KOPT-K1 (cell line): ENCODE results near the gene MAML3.

Source experiments
- H3K27ac ChIP-seq: fragments of 200-600 bp; sonication (generic); 2 replicates; pipeline ENCODE4 v1.5.1; 2016; ENCODE audit warnings: antibody characterized with exemption, mild to moderate bottlenecking, low read depth, low read length; ENCODE audit not compliant: poor library complexity, severe bottlenecking
- H3K36me3 ChIP-seq: fragments of 200-600 bp; sonication (generic); 2 replicates; pipeline ENCODE4 v1.5.1; 2017; ENCODE audit warnings: antibody characterized with exemption, mild to moderate bottlenecking, low read length, moderate library complexity; ENCODE audit not compliant: insufficient read depth
- H3K9me3 ChIP-seq: fragments of 200-600 bp; sonication (generic); 2 replicates; pipeline ENCODE4 v1.5.1; 2017; ENCODE audit warnings: antibody characterized with exemption, low read length, mild to moderate bottlenecking; ENCODE audit not compliant: insufficient read depth, poor library complexity, severe bottlenecking

MAML3 gene

DNA sequence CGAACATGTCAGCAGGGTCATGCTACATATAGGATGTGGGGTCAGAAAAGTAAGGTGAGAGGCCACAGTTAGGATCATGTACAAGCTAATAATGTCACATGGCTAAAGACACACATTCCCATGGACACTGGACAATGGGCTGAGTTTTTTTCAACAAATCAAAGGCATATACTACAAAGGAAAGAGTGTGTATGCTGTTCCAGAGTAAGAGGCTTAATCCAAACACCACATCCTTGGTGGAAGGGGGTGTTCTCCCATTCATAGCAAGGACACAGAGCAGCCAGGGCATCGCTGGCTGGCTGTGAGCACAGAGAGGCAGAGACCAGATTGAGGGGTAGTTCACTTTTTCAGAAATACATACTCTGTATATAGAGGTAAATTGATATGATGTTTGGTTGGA is 356.7 kb downstream of the MAML3 start:
- H3K9me3 ChIP-seq: no peaks in the 10 kb centered on the region
- no peak overlapping the region for H3K27ac ChIP-seq
- no peaks in the 10 kb centered on the region for H3K36me3 ChIP-seq

GRCh38 chr4:139795527-139796314 is 358.3 kb downstream of the MAML3 start:
- Histone ChIP-seq H3K36me3 (no peaks in the 10 kb centered on the region), H3K9me3 (no peaks in the 10 kb centered on the region), H3K27ac (no peak overlapping the region)

- Histone ChIP-seq H3K36me3 (no peaks in the 10 kb centered on the region), H3K9me3 (no peaks in the 10 kb centered on the region), H3K27ac (no peak overlapping the region)
Measured at GRCh38 chr4:139794158-139794954, 359.6 kb downstream of the MAML3 start.

DNA sequence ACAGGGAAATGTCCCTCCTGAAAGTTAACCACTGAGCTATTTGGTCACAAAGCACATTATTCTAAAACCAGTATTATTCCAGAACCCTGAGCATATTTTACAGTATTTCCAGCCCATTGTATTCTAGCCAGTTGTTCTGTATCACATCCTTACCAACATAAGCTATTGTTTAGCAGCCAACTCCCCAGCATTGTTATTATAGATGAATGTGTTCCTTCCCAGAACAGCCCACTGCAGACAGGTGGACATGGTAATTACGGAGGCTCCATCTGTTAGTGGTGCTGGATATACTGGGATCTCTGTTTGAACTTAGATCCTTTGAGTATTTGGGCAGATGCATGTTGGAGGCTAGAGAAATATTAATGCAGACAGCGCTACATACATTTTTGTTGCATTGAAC is 362.3 kb downstream of the MAML3 start:
- Histone ChIP-seq H3K9me3 (no peaks in the 10 kb centered on the region), H3K27ac (no peak overlapping the region), H3K36me3 (no peaks in the 10 kb centered on the region)

DNA sequence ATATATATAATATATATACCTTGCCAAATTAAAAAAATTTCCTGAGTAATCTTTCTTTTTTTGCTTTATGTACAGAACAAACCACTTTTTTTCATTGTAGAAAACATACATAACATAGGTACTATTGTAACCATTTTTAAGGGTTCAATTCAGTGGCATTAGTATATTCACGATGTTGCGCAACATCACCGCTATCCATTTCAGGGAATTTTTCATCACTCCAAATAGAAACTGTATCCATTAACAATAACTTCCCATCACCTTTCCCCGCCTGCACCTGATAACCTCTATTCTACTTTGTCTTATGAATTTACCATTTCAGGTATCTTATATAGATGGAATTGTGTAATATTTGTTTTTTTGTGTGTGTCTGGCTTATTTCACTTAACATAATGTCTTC is 363.7 kb downstream of the MAML3 start:
- H3K27ac ChIP-seq: no peak overlapping the region
- H3K36me3 ChIP-seq: no peaks in the 10 kb centered on the region
- no peaks in the 10 kb centered on the region for H3K9me3 ChIP-seq

- no peak overlapping the region for H3K27ac ChIP-seq
- no peaks in the 10 kb centered on the region for H3K9me3 ChIP-seq
- no peaks in the 10 kb centered on the region for H3K36me3 ChIP-seq
Measured at GRCh38 chr4:139789096-139789654, 364.8 kb downstream of the MAML3 start.

DNA sequence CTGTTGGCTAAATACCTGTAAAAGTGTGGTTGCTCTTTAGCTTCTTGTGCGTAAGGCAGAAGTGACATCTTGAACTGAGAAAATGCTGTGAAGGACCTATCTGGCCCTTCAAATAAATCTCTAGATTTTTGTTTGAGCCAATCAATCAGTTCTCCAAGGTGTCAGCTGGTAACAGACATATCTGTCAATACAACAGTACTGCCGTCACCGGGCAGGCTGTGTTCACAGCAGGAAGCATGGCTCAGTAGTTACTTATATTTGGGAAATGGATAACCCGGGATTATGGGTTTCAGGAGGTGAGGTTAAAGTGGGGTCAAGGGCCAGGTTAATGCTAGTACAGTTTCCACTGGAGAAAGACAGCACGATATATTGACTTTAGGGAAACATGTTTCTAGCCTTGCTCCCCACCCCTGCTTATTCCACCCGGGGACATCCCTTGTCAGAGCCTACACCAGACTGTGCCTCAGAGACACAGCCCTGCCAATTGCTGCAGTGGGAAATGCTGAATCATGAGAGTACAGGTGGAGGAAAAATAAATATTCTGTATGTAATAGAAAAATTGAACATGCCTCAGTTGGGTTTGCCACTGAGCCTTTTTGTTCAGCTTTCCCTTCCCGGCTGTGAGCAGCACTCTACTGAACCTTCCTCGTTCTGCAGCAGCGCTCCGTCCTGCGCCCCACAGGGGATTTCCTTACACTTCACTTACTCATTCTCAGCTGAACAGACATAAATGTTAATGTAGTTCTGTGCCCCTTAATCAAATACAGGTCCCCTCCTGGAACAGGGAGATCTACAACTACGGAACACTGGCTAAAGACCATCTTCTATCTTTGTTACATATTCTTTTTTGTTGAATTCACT is 367.3 kb downstream of the MAML3 start:
- H3K9me3 ChIP-seq: no peaks in the 10 kb centered on the region
- no peak overlapping the region for H3K27ac ChIP-seq

DNA sequence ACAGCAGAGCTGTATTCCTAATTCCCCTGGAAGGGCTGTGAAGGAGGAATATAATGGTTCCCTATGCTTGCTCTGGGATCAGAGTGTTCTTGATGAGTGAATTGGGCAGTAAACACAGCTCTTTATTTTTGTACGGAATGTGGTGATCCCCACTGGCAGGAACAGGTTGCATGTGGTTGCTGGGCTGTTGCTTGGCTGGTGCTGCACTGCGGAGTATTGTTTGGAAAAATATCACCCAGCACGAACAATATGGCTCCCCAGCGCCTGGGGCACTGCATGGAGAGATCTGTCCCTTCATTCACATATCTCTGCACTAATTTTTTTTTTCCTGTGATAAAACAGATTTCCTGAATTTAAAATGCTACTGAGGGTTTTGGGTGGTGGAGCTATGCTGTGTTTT is 368.6 kb downstream of the MAML3 start:
- no peak overlapping the region for H3K27ac ChIP-seq
- no peaks in the 10 kb centered on the region for H3K36me3 ChIP-seq
- H3K9me3 ChIP-seq: no peaks in the 10 kb centered on the region

More for the DNA sequence above, 367.3 kb downstream of the MAML3 start:
- H3K36me3 ChIP-seq: no peaks in the 10 kb centered on the region

DNA sequence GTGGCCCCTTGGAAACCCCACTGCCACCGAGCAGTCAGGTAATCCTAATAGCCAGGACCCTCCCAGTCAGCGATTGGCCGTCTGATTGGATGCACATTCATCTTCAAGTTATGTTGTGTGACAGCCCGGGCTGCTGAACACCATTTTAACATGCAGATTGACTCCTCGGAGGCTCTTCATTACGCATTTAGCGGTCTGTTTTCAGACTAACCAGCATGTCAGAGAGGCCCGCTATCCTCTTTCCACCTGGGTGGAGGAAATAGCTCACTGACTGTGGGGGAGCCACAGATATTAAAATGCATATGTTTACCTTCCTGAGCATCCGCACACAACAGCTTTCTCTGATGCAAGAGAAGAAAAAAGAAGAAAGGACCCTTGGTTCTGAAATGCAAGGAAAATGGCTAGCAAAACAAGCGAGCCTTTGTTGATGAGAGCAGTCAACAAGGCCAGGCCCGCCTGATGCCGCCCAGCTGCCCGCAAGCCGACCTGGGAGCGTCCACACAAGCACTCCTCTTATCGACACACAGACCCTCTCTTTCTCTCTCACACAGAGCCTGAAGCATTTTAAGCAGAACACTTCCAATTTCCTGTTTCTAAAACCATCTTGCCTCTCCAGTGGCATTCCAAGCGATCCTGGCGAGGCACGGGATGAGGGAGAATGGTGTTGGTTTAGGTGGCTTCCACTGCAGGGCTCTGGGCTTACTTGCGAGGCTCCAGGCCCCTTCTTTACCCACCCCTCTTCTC is 370.1 kb downstream of the MAML3 start:
- no peak overlapping the region for H3K27ac ChIP-seq
- H3K9me3 ChIP-seq: no peaks in the 10 kb centered on the region
- no peaks in the 10 kb centered on the region for H3K36me3 ChIP-seq

DNA sequence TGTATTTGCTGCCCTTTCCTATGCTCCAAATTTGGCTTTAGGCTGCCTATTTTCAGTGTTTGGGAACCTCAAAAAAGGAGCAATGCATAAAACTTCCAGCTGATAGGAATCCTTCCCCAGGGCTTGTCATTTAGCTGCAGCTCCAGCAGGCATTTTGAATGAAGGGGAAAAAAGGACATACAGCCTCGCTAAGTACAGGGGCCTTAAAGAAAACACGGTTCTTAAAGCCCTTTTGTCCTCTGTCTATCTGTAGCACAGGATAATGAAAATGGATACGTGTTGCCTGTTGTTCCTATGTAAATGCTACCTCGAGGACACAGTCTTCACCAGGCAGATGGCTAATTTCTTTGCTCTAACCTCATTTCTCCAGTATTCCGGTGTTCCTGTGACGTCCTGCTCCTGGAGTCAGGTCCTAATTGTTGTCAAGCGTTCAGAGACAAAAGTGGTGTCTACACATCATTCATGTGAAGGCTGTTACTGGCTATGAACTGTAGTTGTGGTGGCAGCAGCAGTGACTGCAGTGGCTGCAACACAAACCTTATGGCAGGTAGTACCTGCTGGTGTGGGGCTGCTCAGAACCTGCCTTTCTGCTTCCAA is 371.0 kb downstream of the MAML3 start:
- Histone ChIP-seq H3K27ac (no peak overlapping the region), H3K9me3 (no peaks in the 10 kb centered on the region), H3K36me3 (no peaks in the 10 kb centered on the region)

- Histone ChIP-seq H3K27ac (no peak overlapping the region), H3K36me3 (no peaks in the 10 kb centered on the region), H3K9me3 (no peaks in the 10 kb centered on the region)
Measured at GRCh38 chr4:139781066-139781465, 372.9 kb downstream of the MAML3 start.

DNA sequence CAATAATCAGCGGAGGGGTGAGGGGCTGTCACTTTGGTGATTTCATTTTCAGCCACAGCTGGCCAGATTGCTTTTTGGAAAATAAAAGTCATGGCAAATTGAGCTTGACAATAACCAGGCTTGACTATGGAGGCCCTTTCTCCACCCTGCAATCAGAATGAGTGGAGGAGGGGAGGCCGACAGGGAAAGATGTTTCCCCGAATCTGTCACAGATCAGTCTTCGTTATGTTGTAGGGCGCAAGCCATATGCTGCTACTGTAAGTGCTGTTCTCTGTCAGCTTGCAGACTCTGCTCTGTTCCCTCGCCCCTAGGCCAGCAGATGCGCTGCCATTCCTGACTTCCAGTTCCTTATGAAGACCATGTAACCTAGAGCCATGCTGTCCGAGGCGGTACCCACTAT is 374.3 kb downstream of the MAML3 start:
- Histone ChIP-seq H3K36me3 (no peaks in the 10 kb centered on the region), H3K27ac (no peak overlapping the region), H3K9me3 (no peaks in the 10 kb centered on the region)

- Histone ChIP-seq H3K27ac (no peak overlapping the region), H3K9me3 (no peaks in the 10 kb centered on the region), H3K36me3 (no peaks in the 10 kb centered on the region)
Measured at GRCh38 chr4:139777757-139778156, 376.2 kb downstream of the MAML3 start.

- Histone ChIP-seq H3K9me3 (no peaks in the 10 kb centered on the region), H3K27ac (no peak overlapping the region), H3K36me3 (no peaks in the 10 kb centered on the region)
Measured at GRCh38 chr4:139776235-139776634, 377.7 kb downstream of the MAML3 start.
